ENCODE data around the gene MANF.

- TF ChIP-seq CTCF (IDR thresholded peaks at IDR 0.05; ENCODE audit: insufficient read depth, low read length, poor library complexity, severe bottlenecking): no peak
- no peak for TF ChIP-seq EZH2phosphoT487 (conservative IDR thresholded peaks at IDR 0.05; ENCODE audit: low read length)
Observed at GRCh38 chr3:51381333-51381705, 3.8 kb upstream of the MANF start.

Data from SU-DHL-6 (cell line).